ENCODE results near the gene SLC18A2. TPM values are rescaled to one million over a fixed set of nuclear protein-coding genes. Genes with fewer than 3 reads are reported as not detected.

The SLC18A2 gene
- total and polyA plus RNA-seq, 9 of the 15 experiments (the other 6 are each of a cell fraction or from before 2014, with no cell fraction given), result 0.03 to 5.4 (median 0.40) TPM

DNA sequence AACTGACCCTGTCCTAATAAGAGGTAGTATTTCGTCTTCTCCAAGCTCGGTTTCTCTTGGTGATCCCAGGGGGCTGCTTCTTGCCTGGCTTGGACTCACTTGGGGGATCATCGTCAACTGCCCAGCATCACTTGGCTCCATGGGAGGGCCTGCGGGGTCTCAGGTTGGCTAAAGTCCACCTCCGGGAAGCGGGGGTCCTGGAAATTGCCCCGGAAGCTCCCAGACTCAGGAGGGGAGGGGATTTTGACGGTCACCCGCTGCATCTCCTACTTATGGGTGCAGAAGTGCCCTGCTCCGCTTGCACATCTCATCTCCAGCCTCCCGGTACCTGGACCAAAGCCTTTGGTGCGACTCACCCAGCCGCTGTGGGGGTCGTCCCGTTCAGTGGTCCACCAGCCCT lies 24.9 kb upstream of the SLC18A2 start:
- no peak for FAIRE-seq
- peak overlapping the region in 1 of 2 experiments; percentile 7; a peak in 1 of 4 replicates for H3K9ac ChIP-seq (ENCODE audit: insufficient read depth in 1 of 2, low read depth in 2 of 2, low read length in 2 of 2)
- peak overlapping the region; percentile 64 for H3K4me2 ChIP-seq (ENCODE audit: insufficient read depth, low read length)
- no peaks in the 10 kb centered on the region for H3K9me1 ChIP-seq (ENCODE audit: control insufficient read depth, insufficient read depth, low read length)
- H3K79me2 ChIP-seq (ENCODE audit: control insufficient read depth, insufficient read depth, low read length), result no peaks in the 10 kb centered on the region
- H2AFZ ChIP-seq (ENCODE audit: low read depth, low read length), result no peak overlapping the region; the same call in 1 of the 2 replicates
- H3K4me3 ChIP-seq, result no peak overlapping the region
- in situ Hi-C loops (cut with MboI), result loop anchor here (25.0 kb wide), 1 partner anchor 1021 kb away; no protein-coding TSS in a partner anchor
- H3K27me3 ChIP-seq (ENCODE audit: control insufficient read depth in 2 of 2, insufficient read depth in 2 of 2, low read length in 2 of 2), result peaks cover 3 to 27% of the 10 kb centered on the region in 2 experiments; a peak in 4 of 5 replicates
- H3K36me3 ChIP-seq (ENCODE audit: control insufficient read depth, insufficient read depth, low read length), result no peaks in the 10 kb centered on the region
- no TSS peak for BruUV-seq (replicated peaks)
- no peak overlapping the region for H3K27ac ChIP-seq (ENCODE audit: extremely low read depth, low read depth, low read length)
- H3K9me3 ChIP-seq (replicated peaks; ENCODE audit: control insufficient read depth, insufficient read depth, low read depth, low read length), result no peaks in the 10 kb centered on the region
- peaks cover 0 to 19% of the 10 kb centered on the region in 2 experiments; a peak in 3 of 5 replicates for H3K4me1 ChIP-seq (replicated peaks in 1 of 2; ENCODE audit: control insufficient read depth in 2 of 2, insufficient read depth in 2 of 2, low read length in 2 of 2)
- ChIA-PET CTCF (ENCODE audit: low intra/inter-chr PET ratio) (interaction anchor here (0.8 to 3.5 kb wide), 6 partner anchors 104 to 1043 kb away, joined by 3 to 57 read pairs (median 4); no protein-coding TSS in a partner anchor), POLR2A (interaction anchor here (0.6 to 1.0 kb wide), 5 partner anchors 10 to 130 kb away, joined by 3 to 5 read pairs (median 3); no protein-coding TSS in a partner anchor)
- intact Hi-C loops (cut with micrococcal nuclease), result loop anchor here (2.0 kb wide), 2 partner anchors 105 to 233 kb away; no protein-coding TSS in a partner anchor
- WGBS (ENCODE audit: insufficient coverage, low coverage, missing lambda C conversion rate), result 21% methylated on average over 14 of the region's 15 CpGs
- H4K20me1 ChIP-seq (replicated peaks; ENCODE audit: control insufficient read depth, insufficient read depth, low read length), result no peaks in the 10 kb centered on the region; the same call in 1 of the 2 replicates
- ATAC-seq, result no peak
- no peak for DNase-seq (ENCODE audit: extremely low read depth in 1 of 4, low spot score in 3 of 4)
- TF ChIP-seq GATA2 (CRISPR knock-in tag; IDR thresholded peaks at IDR 0.05) (no peak), YY1 (IDR thresholded peaks at IDR 0.05; ENCODE audit: borderline replicate concordance in 1 of 3, control insufficient read depth in 1 of 3, extremely low read depth in 1 of 3, insufficient read depth in 3 of 3, insufficient read length in 1 of 3, insufficient replicate concordance in 2 of 3, low read depth in 1 of 3, low read length in 2 of 3) (no peak), LCOR (CRISPR knock-in tag; IDR thresholded peaks at IDR 0.05) (no peak), ZBTB1 (CRISPR knock-in tag; IDR thresholded peaks at IDR 0.05; ENCODE audit: borderline replicate concordance, low read depth) (no peak), ARID1B (IDR thresholded peaks at IDR 0.05) (no peak), ELF2 (CRISPR knock-in tag; IDR thresholded peaks at IDR 0.05) (no peak), ZZZ3 (IDR thresholded peaks at IDR 0.05) (no peak), ZNF124 (CRISPR knock-in tag; IDR thresholded peaks at IDR 0.05) (no peak), TCF7L2 (IDR thresholded peaks at IDR 0.05; ENCODE audit: low read depth, low read length) (no peak), ZNF274 (IDR thresholded peaks at IDR 0.05; ENCODE audit: borderline replicate concordance, low read depth, low read length) (no peak)
- TF ChIP-seq, protein P1, sequence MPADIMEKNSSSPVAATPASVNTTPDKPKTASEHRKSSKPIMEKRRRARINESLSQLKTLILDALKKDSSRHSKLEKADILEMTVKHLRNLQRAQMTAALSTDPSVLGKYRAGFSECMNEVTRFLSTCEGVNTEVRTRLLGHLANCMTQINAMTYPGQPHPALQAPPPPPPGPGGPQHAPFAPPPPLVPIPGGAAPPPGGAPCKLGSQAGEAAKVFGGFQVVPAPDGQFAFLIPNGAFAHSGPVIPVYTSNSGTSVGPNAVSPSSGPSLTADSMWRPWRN (IDR thresholded peaks at IDR 0.05; ENCODE audit: low read depth), result no peak
- TF ChIP-seq, protein P2, sequence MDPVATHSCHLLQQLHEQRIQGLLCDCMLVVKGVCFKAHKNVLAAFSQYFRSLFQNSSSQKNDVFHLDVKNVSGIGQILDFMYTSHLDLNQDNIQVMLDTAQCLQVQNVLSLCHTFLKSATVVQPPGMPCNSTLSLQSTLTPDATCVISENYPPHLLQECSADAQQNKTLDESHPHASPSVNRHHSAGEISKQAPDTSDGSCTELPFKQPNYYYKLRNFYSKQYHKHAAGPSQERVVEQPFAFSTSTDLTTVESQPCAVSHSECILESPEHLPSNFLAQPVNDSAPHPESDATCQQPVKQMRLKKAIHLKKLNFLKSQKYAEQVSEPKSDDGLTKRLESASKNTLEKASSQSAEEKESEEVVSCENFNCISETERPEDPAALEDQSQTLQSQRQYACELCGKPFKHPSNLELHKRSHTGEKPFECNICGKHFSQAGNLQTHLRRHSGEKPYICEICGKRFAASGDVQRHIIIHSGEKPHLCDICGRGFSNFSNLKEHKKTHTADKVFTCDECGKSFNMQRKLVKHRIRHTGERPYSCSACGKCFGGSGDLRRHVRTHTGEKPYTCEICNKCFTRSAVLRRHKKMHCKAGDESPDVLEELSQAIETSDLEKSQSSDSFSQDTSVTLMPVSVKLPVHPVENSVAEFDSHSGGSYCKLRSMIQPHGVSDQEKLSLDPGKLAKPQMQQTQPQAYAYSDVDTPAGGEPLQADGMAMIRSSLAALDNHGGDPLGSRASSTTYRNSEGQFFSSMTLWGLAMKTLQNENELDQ (CRISPR knock-in tag; IDR thresholded peaks at IDR 0.05; ENCODE audit: borderline replicate concordance), result no peak
- TF ChIP-seq, protein P3, sequence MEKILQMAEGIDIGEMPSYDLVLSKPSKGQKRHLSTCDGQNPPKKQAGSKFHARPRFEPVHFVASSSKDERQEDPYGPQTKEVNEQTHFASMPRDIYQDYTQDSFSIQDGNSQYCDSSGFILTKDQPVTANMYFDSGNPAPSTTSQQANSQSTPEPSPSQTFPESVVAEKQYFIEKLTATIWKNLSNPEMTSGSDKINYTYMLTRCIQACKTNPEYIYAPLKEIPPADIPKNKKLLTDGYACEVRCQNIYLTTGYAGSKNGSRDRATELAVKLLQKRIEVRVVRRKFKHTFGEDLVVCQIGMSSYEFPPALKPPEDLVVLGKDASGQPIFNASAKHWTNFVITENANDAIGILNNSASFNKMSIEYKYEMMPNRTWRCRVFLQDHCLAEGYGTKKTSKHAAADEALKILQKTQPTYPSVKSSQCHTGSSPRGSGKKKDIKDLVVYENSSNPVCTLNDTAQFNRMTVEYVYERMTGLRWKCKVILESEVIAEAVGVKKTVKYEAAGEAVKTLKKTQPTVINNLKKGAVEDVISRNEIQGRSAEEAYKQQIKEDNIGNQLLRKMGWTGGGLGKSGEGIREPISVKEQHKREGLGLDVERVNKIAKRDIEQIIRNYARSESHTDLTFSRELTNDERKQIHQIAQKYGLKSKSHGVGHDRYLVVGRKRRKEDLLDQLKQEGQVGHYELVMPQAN (IDR thresholded peaks at IDR 0.05; ENCODE audit: borderline replicate concordance), result no peak
